ENCODE measurements around the gene FNDC3B.

DNA sequence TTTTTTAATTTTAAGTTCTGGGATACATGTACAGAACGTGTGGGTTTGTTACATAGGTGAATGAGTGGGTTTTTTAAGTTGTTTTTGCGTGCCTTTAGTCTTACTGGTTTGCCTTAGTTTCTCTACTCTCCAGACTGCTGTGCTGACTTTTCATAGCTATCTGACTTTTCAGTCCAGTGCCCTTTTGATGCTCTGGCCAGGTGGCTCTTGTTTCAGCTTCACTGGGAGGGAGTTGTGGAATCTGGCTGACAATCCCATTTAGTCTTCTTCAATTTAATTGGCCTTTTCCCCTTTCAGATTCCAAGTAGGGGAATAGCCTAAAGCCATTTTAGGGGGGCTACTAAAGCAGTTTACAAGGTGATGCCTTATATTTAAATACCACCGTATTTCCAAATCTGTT lies 30.1 kb downstream of the FNDC3B start:
- TF ChIP-seq SETDB1 (IDR thresholded peaks at IDR 0.05; ENCODE audit: low read length) (no peak), ZNF583 (CRISPR knock-in tag; IDR thresholded peaks at IDR 0.05) (no peak)
- TF ChIP-seq, protein P1, sequence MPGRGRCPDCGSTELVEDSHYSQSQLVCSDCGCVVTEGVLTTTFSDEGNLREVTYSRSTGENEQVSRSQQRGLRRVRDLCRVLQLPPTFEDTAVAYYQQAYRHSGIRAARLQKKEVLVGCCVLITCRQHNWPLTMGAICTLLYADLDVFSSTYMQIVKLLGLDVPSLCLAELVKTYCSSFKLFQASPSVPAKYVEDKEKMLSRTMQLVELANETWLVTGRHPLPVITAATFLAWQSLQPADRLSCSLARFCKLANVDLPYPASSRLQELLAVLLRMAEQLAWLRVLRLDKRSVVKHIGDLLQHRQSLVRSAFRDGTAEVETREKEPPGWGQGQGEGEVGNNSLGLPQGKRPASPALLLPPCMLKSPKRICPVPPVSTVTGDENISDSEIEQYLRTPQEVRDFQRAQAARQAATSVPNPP (IDR thresholded peaks at IDR 0.05; ENCODE audit: borderline replicate concordance, insufficient read depth, insufficient read length): no peak
- TF ChIP-seq, protein P2, sequence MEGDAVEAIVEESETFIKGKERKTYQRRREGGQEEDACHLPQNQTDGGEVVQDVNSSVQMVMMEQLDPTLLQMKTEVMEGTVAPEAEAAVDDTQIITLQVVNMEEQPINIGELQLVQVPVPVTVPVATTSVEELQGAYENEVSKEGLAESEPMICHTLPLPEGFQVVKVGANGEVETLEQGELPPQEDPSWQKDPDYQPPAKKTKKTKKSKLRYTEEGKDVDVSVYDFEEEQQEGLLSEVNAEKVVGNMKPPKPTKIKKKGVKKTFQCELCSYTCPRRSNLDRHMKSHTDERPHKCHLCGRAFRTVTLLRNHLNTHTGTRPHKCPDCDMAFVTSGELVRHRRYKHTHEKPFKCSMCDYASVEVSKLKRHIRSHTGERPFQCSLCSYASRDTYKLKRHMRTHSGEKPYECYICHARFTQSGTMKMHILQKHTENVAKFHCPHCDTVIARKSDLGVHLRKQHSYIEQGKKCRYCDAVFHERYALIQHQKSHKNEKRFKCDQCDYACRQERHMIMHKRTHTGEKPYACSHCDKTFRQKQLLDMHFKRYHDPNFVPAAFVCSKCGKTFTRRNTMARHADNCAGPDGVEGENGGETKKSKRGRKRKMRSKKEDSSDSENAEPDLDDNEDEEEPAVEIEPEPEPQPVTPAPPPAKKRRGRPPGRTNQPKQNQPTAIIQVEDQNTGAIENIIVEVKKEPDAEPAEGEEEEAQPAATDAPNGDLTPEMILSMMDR (IDR thresholded peaks at IDR 0.05 in 2 of 3, conservative IDR thresholded peaks at IDR 0.05 in 1 of 3; ENCODE audit: insufficient read depth in 2 of 3, low read depth in 1 of 3, low read length in 3 of 3): no peak
- TF ChIP-seq, protein P3, sequence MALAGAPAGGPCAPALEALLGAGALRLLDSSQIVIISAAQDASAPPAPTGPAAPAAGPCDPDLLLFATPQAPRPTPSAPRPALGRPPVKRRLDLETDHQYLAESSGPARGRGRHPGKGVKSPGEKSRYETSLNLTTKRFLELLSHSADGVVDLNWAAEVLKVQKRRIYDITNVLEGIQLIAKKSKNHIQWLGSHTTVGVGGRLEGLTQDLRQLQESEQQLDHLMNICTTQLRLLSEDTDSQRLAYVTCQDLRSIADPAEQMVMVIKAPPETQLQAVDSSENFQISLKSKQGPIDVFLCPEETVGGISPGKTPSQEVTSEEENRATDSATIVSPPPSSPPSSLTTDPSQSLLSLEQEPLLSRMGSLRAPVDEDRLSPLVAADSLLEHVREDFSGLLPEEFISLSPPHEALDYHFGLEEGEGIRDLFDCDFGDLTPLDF (CRISPR knock-in tag; IDR thresholded peaks at IDR 0.05): no peak
